Glutamatergic neuron (in vitro differentiated cells): Measurements from ENCODE around the gene WEE1. TPM values are rescaled to one million over a fixed set of nuclear protein-coding genes. Genes with fewer than 3 reads are reported as not detected.

ENCODE experiments used
- DNase-seq: peaks from one replicate; pipeline ENCODE4 v3.0.0; 2022
- H3K27ac Mint-ChIP-seq: one replicate; pipeline ENCODE4 v1.8.0; 2020; ENCODE audit warnings: mild to moderate bottlenecking, mixed read lengths, inconsistent platforms; ENCODE audit not compliant: unreplicated experiment
- H3K27me3 Mint-ChIP-seq: one replicate; pipeline ENCODE4 v1.8.0; 2020; ENCODE audit warnings: mild to moderate bottlenecking, moderate library complexity, mixed read lengths, inconsistent platforms; ENCODE audit not compliant: unreplicated experiment
- H3K36me3 Mint-ChIP-seq: one replicate; pipeline ENCODE4 v1.8.0; 2020; ENCODE audit warnings: mild to moderate bottlenecking, mixed read lengths, inconsistent platforms; ENCODE audit not compliant: unreplicated experiment
- H3K4me1 Mint-ChIP-seq: one replicate; pipeline ENCODE4 v1.8.0; 2020; ENCODE audit warnings: mild to moderate bottlenecking, low read depth, mixed read lengths, inconsistent platforms; ENCODE audit not compliant: unreplicated experiment
- H3K4me3 Mint-ChIP-seq: one replicate; pipeline ENCODE4 v1.8.0; 2020; ENCODE audit warnings: mild to moderate bottlenecking, mixed read lengths, inconsistent platforms; ENCODE audit not compliant: unreplicated experiment
- H3K9me3 Mint-ChIP-seq: one replicate; pipeline ENCODE4 v1.8.0; 2020; ENCODE audit warnings: mild to moderate bottlenecking, moderate library complexity, mixed read lengths, inconsistent platforms; ENCODE audit not compliant: unreplicated experiment
- CTCF ChIP-seq: fragments of 200-600 bp; sonication (generic); IDR thresholded peaks from one replicate; pipeline ENCODE4 v1.5.0; 2021; ENCODE audit not compliant: partially characterized antibody, unreplicated experiment
- total RNA-seq: library from RNA; stranded (reverse); fragmentation: NEBNext Ultra II Directional; extraction: Animal tissue kit (Norgen Biotek cat#: 25700); gene quantifications from one replicate; pipeline ENCODE4 v1.2.1, GENCODE V29; 2021; ENCODE audit not compliant: unreplicated experiment

WEE1 gene
- total RNA-seq, 1 donor from 2014 or later: 10.2 TPM

- no peaks in the 10 kb centered on the region for H3K4me1 Mint-ChIP-seq
- no peak overlapping the region for H3K27ac Mint-ChIP-seq
- no peaks in the 10 kb centered on the region for H3K36me3 Mint-ChIP-seq
- no peak overlapping the region for H3K4me3 Mint-ChIP-seq
- TF ChIP-seq CTCF: no peak
- H3K27me3 Mint-ChIP-seq: no peaks in the 10 kb centered on the region
- H3K9me3 Mint-ChIP-seq: no peaks in the 10 kb centered on the region
- no peak for DNase-seq
These were observed 7.4 kb downstream of the WEE1 start for GRCh38 chr11:9580894-9581293.

GRCh38 chr11:9581556-9582161 lies 8.2 kb downstream of the WEE1 start:
- Mint-ChIP-seq H3K4me3 (no peak overlapping the region), H3K27ac (no peak overlapping the region), H3K36me3 (no peaks in the 10 kb centered on the region), H3K27me3 (no peaks in the 10 kb centered on the region), H3K9me3 (no peaks in the 10 kb centered on the region), H3K4me1 (no peaks in the 10 kb centered on the region)
- no peak for DNase-seq
- no peak for TF ChIP-seq CTCF

GRCh38 chr11:9590717-9591116 lies 17.2 kb downstream of the WEE1 start:
- no peak overlapping the region for H3K27ac Mint-ChIP-seq
- no peak overlapping the region for H3K4me3 Mint-ChIP-seq
- no peak for TF ChIP-seq CTCF
- H3K36me3 Mint-ChIP-seq: no peaks in the 10 kb centered on the region
- no peaks in the 10 kb centered on the region for H3K27me3 Mint-ChIP-seq
- DNase-seq: no peak
- H3K9me3 Mint-ChIP-seq: no peaks in the 10 kb centered on the region
- H3K4me1 Mint-ChIP-seq: no peaks in the 10 kb centered on the region

GRCh38 chr11:9594267-9595046 lies 21.0 kb downstream of the WEE1 start:
- H3K27ac Mint-ChIP-seq: no peak overlapping the region
- no peaks in the 10 kb centered on the region for H3K27me3 Mint-ChIP-seq
- no peaks in the 10 kb centered on the region for H3K9me3 Mint-ChIP-seq
- DNase-seq: no peak
- no peaks in the 10 kb centered on the region for H3K36me3 Mint-ChIP-seq
- TF ChIP-seq CTCF: no peak
- no peak overlapping the region for H3K4me3 Mint-ChIP-seq
- H3K4me1 Mint-ChIP-seq: no peaks in the 10 kb centered on the region

- Mint-ChIP-seq H3K4me3 (no peak overlapping the region), H3K27ac (no peak overlapping the region), H3K36me3 (no peaks in the 10 kb centered on the region), H3K9me3 (peaks cover 3% of the 10 kb centered on the region), H3K27me3 (peaks cover 5% of the 10 kb centered on the region), H3K4me1 (peaks cover 6% of the 10 kb centered on the region)
- DNase-seq: no peak
- no peak for TF ChIP-seq CTCF
These were observed 23.5 kb downstream of the WEE1 start for GRCh38 chr11:9596926-9597464.
